IMR-90 (cell line): Measurements from ENCODE around the gene DOCK7. TPM values are rescaled to one million over a fixed set of nuclear protein-coding genes. Genes with fewer than 3 reads are reported as not detected.

Experiments
- ATAC-seq: fragments of 200-7000 bp; cut with Tn5 transposase; 2 replicates; pipeline ENCODE4 v1.9.1; 2020; ENCODE audit warnings: low read depth, mild to moderate bottlenecking, moderate library complexity
- BruUV-seq: library from RNA; stranded (reverse); fragments of 400-500 nt; replicated peaks from 2 replicates; lab custom pipeline; 2021; lab: Mats Ljungman, UMichigan
- CTCF ChIA-PET: fragments of 300-600 bp; formaldehyde crosslinking; extraction: SDS; loops from one replicate; lab custom pipeline; 2021; ENCODE audit warnings: antibody characterized with exemption; lab: Yijun Ruan, JAX
- POLR2A ChIA-PET: fragments of 300-600 bp; sonication (Branson Sonifier 250); formaldehyde crosslinking; loops from one replicate; lab custom pipeline; 2022; ENCODE audit warnings: antibody characterized with exemption; ENCODE audit not compliant: unreplicated experiment; lab: Charles Lee
- DNase-seq: peaks from one replicate; pipeline ENCODE4 v3.0.0; 2013
- H2AFZ ChIP-seq: replicated peaks from 2 replicates; pipeline ENCODE3; 2013; ENCODE audit warnings: low read length, mild to moderate bottlenecking; ENCODE audit not compliant: poor library complexity
- H2AK5ac ChIP-seq: 2 replicates; pipeline ENCODE4 v1.6.1; 2013; ENCODE audit warnings: low read depth, low read length, inconsistent platforms
- H2AK9ac ChIP-seq: replicated peaks from 2 replicates; pipeline ENCODE3; 2013; ENCODE audit warnings: mild to moderate bottlenecking, low read depth, low read length, moderate library complexity; ENCODE audit not compliant: poor library complexity
- H2BK120ac ChIP-seq: 2 replicates; pipeline ENCODE4 v1.6.1; 2013; ENCODE audit warnings: low read depth, low read length, inconsistent platforms
- H2BK15ac ChIP-seq: 3 replicates; pipeline ENCODE4 v1.6.1; 2013; ENCODE audit warnings: low read depth, low read length, inconsistent platforms
- H2BK20ac ChIP-seq: 2 replicates; pipeline ENCODE4 v1.6.1; 2013; ENCODE audit warnings: low read depth, mild to moderate bottlenecking, inconsistent platforms, low read length, moderate library complexity
- H2BK5ac ChIP-seq: 2 replicates; pipeline ENCODE4 v1.6.1; 2013; ENCODE audit warnings: mild to moderate bottlenecking, low read depth, low read length, inconsistent platforms; ENCODE audit not compliant: poor library complexity, severe bottlenecking
- H3K14ac ChIP-seq: replicated peaks from 2 replicates; pipeline ENCODE4 v1.6.1; 2013; ENCODE audit warnings: low read depth, low read length, inconsistent platforms
- H3K18ac ChIP-seq: 2 replicates; pipeline ENCODE4 v1.6.1; 2013; ENCODE audit warnings: low read depth, low read length, control low read depth
- H3K23ac ChIP-seq: 2 replicates; pipeline ENCODE4 v1.6.1; 2013; ENCODE audit warnings: low read depth, low read length, inconsistent platforms
- H3K27ac ChIP-seq: 2 replicates; pipeline ENCODE4 v1.5.1; 2013; ENCODE audit warnings: mild to moderate bottlenecking, control low read depth, low read length; ENCODE audit not compliant: insufficient read depth
- H3K27me3 ChIP-seq: 2 replicates; pipeline ENCODE4 v1.6.1; 2013; ENCODE audit warnings: low read length; ENCODE audit not compliant: control insufficient read depth, insufficient read depth
- H3K36me3 ChIP-seq: 2 replicates; pipeline ENCODE4 v1.6.1; 2013; ENCODE audit warnings: low read length, mixed read lengths; ENCODE audit not compliant: control insufficient read depth, insufficient read depth
- H3K4ac ChIP-seq: 2 replicates; pipeline ENCODE4 v1.6.1; 2013; ENCODE audit warnings: low read depth, low read length, inconsistent platforms
- H3K4me1 ChIP-seq: 2 replicates; pipeline ENCODE4 v1.6.1; 2013; ENCODE audit warnings: low read length, mixed read lengths; ENCODE audit not compliant: control insufficient read depth, insufficient read depth
- H3K4me2 ChIP-seq: 2 replicates; pipeline ENCODE4 v1.6.1; 2013; ENCODE audit warnings: low read depth, mild to moderate bottlenecking, control low read depth, low read length, moderate library complexity
- H3K4me3 ChIP-seq: 2 replicates; pipeline ENCODE4 v1.5.1; 2013; ENCODE audit warnings: low read depth, mild to moderate bottlenecking, control low read depth, low read length, moderate library complexity; ENCODE audit not compliant: insufficient read depth
- H3K56ac ChIP-seq: 2 replicates; pipeline ENCODE4 v1.6.1; 2013; ENCODE audit warnings: low read length, inconsistent platforms; ENCODE audit not compliant: insufficient read depth; ENCODE audit errors: extremely low read depth
- H3K79me1 ChIP-seq, 2 experiments: 2 replicates each; pipeline ENCODE4 v1.6.1; 2013; ENCODE audit warnings: low read length in 2 of 2, inconsistent platforms in 1 of 2, low read depth in 1 of 2
- H3K9ac ChIP-seq: 2 replicates; pipeline ENCODE4 v1.6.1; 2013; ENCODE audit warnings: low read depth, low read length, control low read depth
- H3K9me1 ChIP-seq: 2 replicates; pipeline ENCODE4 v1.6.1; 2013; ENCODE audit warnings: low read length, inconsistent platforms; ENCODE audit not compliant: insufficient read depth
- H3K9me3 ChIP-seq: 2 replicates; pipeline ENCODE4 v1.6.1; 2013; ENCODE audit warnings: low read length; ENCODE audit not compliant: control insufficient read depth, insufficient read depth
- H4K20me1 ChIP-seq: 2 replicates; pipeline ENCODE4 v1.6.1; 2013; ENCODE audit warnings: low read length, inconsistent platforms; ENCODE audit not compliant: insufficient read depth
- H4K5ac ChIP-seq: 2 replicates; pipeline ENCODE4 v1.6.1; 2013; ENCODE audit warnings: mild to moderate bottlenecking, low read depth, low read length, control low read depth
- H4K8ac ChIP-seq, 2 experiments: 2 replicates each; pipeline ENCODE4 v1.6.1; 2013; ENCODE audit warnings: low read depth in 2 of 2, low read length in 2 of 2, control low read depth in 1 of 2, inconsistent platforms in 1 of 2
- H4K91ac ChIP-seq: 2 replicates; pipeline ENCODE4 v1.6.1; 2013; ENCODE audit warnings: low read depth, low read length, inconsistent platforms; ENCODE audit not compliant: insufficient read depth
- MAFK ChIP-seq: IDR thresholded peaks from 2 replicates; pipeline ENCODE4 v1.6.1; 2012; ENCODE audit warnings: low read depth, low read length, improper control_type of control experiment
- WGBS, 2 experiments: methylation state at CpG; one replicate each; pipeline versions ENCODE4 v1.1.5 to v1.1.7; 2013; ENCODE audit warnings: missing lambda C conversion rate in 2 of 2; ENCODE audit not compliant: insufficient read length in 1 of 2; ENCODE audit errors: extremely low coverage in 2 of 2; 5-methylcytosine and 5-hydroxymethylcytosine counted together
- dilution Hi-C: fragments of 300-500 bp; cut with HindIII; formaldehyde crosslinking; loops from one replicate; pipeline ENCODE4 v1.14.3; 2018; ENCODE audit warnings: low sequenced_read_pairs; ENCODE audit not compliant: unreplicated experiment
- in situ Hi-C: fragments of 300-500 bp; cut with MboI; formaldehyde crosslinking; loops from 3 replicates; pipeline ENCODE4 v1.14.3; 2019; ENCODE audit warnings: low sequenced_read_pairs, inconsistent platforms, mixed read lengths
- intact Hi-C: fragments of 100-400 bp; cut with micrococcal nuclease; formaldehyde crosslinking; loops from 2 replicates; pipeline ENCODE4 v1.10.0; 2022
- polyA plus RNA-seq, 3 experiments: library from polyadenylated mRNA; depleted of rRNA; stranded (reverse); fragments of >200 nt; gene quantifications; 2 replicates each; pipeline ENCODE4 v1.2.3, GENCODE V29; 2012; ENCODE audit warnings: low replicate concordance in 1 of 3
- total RNA-seq: library from RNA; depleted of rRNA; stranded (reverse); fragments of >200 nt; gene quantifications from 2 replicates; pipeline ENCODE4 v1.2.3, GENCODE V29; 2012

The DOCK7 gene
- total and polyA plus RNA-seq, 2 of the 4 experiments (the other 2 are of a cell fraction) = 38.0 to 97.7 TPM

GRCh38 chr1:62448221-62448933 is 239.8 kb downstream of the DOCK7 start:
- Histone ChIP-seq H3K4me3 (no peak overlapping the region), H2AK9ac (no peak overlapping the region), H2BK15ac (no peak overlapping the region), H3K9me3 (no peaks in the 10 kb centered on the region), H4K8ac (no peak overlapping the region), H2BK5ac (no peak overlapping the region), H3K27ac (no peak overlapping the region), H3K4me1 (no peaks in the 10 kb centered on the region), H4K5ac (no peak overlapping the region), H3K79me1 (peaks cover 10 to 18% of the 10 kb centered on the region in 2 experiments), H3K23ac (no peak overlapping the region), H3K56ac (no peak overlapping the region), H3K9me1 (no peaks in the 10 kb centered on the region), H2BK20ac (no peak overlapping the region), H3K36me3 (peaks cover 17% of the 10 kb centered on the region), H3K14ac (no peak overlapping the region), H3K4me2 (no peak overlapping the region), H2AK5ac (no peak overlapping the region), H3K18ac (no peak overlapping the region), H2AFZ (no peak overlapping the region), H3K27me3 (no peaks in the 10 kb centered on the region), H4K91ac (no peak overlapping the region), H4K20me1 (no peaks in the 10 kb centered on the region), H2BK120ac (no peak overlapping the region), H3K9ac (no peak overlapping the region), H3K4ac (no peak overlapping the region)
- TF ChIP-seq MAFK = no peak
- no TSS peak for BruUV-seq
- dilution Hi-C loops (no loop called here), intact Hi-C loops (no loop called here), in situ Hi-C loops (no loop called here)
- no CpG with 5 or more reads among the region's 3 CpGs for WGBS, 2 experiments
- DNase-seq (no peak), ATAC-seq (no peak)
- ChIA-PET POLR2A (no interaction called here), CTCF (no interaction called here)
